ENCODE measurements around the gene MRE11.

GRCh38 chr11:94469416-94469815, 24.2 kb downstream of the MRE11 start:
- TF ChIP-seq WT1 (tag by site-specific recombination; IDR thresholded peaks at IDR 0.05) (no peak), ZNF558 (tag by site-specific recombination; IDR thresholded peaks at IDR 0.05) (no peak), ZNF580 (tag by site-specific recombination; IDR thresholded peaks at IDR 0.05) (no peak), ZNF561 (tag by site-specific recombination; IDR thresholded peaks at IDR 0.05; ENCODE audit: borderline replicate concordance) (no peak), ZBTB8A (tag by site-specific recombination; IDR thresholded peaks at IDR 0.05) (no peak), ZNF211 (tag by site-specific recombination; IDR thresholded peaks at IDR 0.05; ENCODE audit: low read depth) (no peak)
- TF ChIP-seq, protein P1, sequence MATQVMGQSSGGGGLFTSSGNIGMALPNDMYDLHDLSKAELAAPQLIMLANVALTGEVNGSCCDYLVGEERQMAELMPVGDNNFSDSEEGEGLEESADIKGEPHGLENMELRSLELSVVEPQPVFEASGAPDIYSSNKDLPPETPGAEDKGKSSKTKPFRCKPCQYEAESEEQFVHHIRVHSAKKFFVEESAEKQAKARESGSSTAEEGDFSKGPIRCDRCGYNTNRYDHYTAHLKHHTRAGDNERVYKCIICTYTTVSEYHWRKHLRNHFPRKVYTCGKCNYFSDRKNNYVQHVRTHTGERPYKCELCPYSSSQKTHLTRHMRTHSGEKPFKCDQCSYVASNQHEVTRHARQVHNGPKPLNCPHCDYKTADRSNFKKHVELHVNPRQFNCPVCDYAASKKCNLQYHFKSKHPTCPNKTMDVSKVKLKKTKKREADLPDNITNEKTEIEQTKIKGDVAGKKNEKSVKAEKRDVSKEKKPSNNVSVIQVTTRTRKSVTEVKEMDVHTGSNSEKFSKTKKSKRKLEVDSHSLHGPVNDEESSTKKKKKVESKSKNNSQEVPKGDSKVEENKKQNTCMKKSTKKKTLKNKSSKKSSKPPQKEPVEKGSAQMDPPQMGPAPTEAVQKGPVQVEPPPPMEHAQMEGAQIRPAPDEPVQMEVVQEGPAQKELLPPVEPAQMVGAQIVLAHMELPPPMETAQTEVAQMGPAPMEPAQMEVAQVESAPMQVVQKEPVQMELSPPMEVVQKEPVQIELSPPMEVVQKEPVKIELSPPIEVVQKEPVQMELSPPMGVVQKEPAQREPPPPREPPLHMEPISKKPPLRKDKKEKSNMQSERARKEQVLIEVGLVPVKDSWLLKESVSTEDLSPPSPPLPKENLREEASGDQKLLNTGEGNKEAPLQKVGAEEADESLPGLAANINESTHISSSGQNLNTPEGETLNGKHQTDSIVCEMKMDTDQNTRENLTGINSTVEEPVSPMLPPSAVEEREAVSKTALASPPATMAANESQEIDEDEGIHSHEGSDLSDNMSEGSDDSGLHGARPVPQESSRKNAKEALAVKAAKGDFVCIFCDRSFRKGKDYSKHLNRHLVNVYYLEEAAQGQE (tag by site-specific recombination; IDR thresholded peaks at IDR 0.05): no peak
- TF ChIP-seq, protein P2, sequence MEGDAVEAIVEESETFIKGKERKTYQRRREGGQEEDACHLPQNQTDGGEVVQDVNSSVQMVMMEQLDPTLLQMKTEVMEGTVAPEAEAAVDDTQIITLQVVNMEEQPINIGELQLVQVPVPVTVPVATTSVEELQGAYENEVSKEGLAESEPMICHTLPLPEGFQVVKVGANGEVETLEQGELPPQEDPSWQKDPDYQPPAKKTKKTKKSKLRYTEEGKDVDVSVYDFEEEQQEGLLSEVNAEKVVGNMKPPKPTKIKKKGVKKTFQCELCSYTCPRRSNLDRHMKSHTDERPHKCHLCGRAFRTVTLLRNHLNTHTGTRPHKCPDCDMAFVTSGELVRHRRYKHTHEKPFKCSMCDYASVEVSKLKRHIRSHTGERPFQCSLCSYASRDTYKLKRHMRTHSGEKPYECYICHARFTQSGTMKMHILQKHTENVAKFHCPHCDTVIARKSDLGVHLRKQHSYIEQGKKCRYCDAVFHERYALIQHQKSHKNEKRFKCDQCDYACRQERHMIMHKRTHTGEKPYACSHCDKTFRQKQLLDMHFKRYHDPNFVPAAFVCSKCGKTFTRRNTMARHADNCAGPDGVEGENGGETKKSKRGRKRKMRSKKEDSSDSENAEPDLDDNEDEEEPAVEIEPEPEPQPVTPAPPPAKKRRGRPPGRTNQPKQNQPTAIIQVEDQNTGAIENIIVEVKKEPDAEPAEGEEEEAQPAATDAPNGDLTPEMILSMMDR (tag by site-specific recombination; IDR thresholded peaks at IDR 0.05): no peak
